Measurements from ENCODE around the gene HTT. TPM values are rescaled to one million over a fixed set of nuclear protein-coding genes. Genes with fewer than 3 reads are reported as not detected.

HTT gene
- total and polyA plus RNA-seq, 9 of the 15 experiments (the other 6 are each of a cell fraction or from before 2014, with no cell fraction given): 0.66 to 31.6 (median 14.7) TPM

GRCh38 chr4:3241898-3242524 lies 167.5 kb downstream of the HTT start:
- ChIA-PET CTCF (ENCODE audit: low intra/inter-chr PET ratio) (no interaction called here), POLR2A (interaction anchor here (0.6 to 1.7 kb wide), 7 partner anchors 9 to 240 kb away, joined by 3 to 6 read pairs (median 3); no protein-coding TSS in a partner anchor)
- BruUV-seq (replicated peaks): no TSS peak
- TF ChIP-seq EGR1 (conservative IDR thresholded peaks at IDR 0.05) (peak; percentile 89), ATF7 (IDR thresholded peaks at IDR 0.05) (peak; percentile 52; the same call in 1 of the 2 replicates), RCOR1 (IDR thresholded peaks at IDR 0.05; ENCODE audit: borderline replicate concordance in 1 of 2, low read depth in 2 of 2, low read length in 2 of 2) (peak in 1 of 2 experiments; percentile 62; a peak in 2 of 4 replicates), SMARCE1 (IDR thresholded peaks at IDR 0.05) (peak; percentile 54), ZNF696 (CRISPR knock-in tag; conservative IDR thresholded peaks at IDR 0.05) (no peak), DPF2 (IDR thresholded peaks at IDR 0.05) (peak; percentile 77), RBM17 (IDR thresholded peaks at IDR 0.05; ENCODE audit: borderline replicate concordance, low read depth, low read length) (no peak), NFE2 (IDR thresholded peaks at IDR 0.05; ENCODE audit: low read depth) (peak; percentile 74), NBN (IDR thresholded peaks at IDR 0.05; ENCODE audit: low read depth) (0 out of 2 replicates have a peak, but pooled peaks have one; percentile 59), ZNF668 (CRISPR knock-in tag; IDR thresholded peaks at IDR 0.05) (no peak), NRF1 (conservative IDR thresholded peaks at IDR 0.05 in 1 of 2, IDR thresholded peaks at IDR 0.05 in 1 of 2) (peak in 1 of 2 experiments; percentile 34; a peak in 3 of 4 replicates), CREB3L1 (IDR thresholded peaks at IDR 0.05; ENCODE audit: borderline replicate concordance, low read depth) (0 out of 2 replicates have a peak, but pooled peaks have one; percentile 25), ZNF408 (CRISPR knock-in tag; IDR thresholded peaks at IDR 0.05; ENCODE audit: low read depth) (no peak), SMAD4 (CRISPR knock-in tag; conservative IDR thresholded peaks at IDR 0.05) (peak; percentile 85), CBFA2T2 (conservative IDR thresholded peaks at IDR 0.05) (peak; percentile 44), SMARCA4 (IDR thresholded peaks at IDR 0.05) (peak; percentile 67; the same call in 1 of the 2 replicates), MCM5 (IDR thresholded peaks at IDR 0.05; ENCODE audit: low read depth) (no peak), CBX5 (IDR thresholded peaks at IDR 0.05; ENCODE audit: borderline replicate concordance, low read depth) (no peak)
- TF ChIP-seq, protein P1, sequence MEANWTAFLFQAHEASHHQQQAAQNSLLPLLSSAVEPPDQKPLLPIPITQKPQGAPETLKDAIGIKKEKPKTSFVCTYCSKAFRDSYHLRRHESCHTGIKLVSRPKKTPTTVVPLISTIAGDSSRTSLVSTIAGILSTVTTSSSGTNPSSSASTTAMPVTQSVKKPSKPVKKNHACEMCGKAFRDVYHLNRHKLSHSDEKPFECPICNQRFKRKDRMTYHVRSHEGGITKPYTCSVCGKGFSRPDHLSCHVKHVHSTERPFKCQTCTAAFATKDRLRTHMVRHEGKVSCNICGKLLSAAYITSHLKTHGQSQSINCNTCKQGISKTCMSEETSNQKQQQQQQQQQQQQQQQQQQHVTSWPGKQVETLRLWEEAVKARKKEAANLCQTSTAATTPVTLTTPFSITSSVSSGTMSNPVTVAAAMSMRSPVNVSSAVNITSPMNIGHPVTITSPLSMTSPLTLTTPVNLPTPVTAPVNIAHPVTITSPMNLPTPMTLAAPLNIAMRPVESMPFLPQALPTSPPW (CRISPR knock-in tag; IDR thresholded peaks at IDR 0.05): peak; percentile 84
- TF ChIP-seq, protein P2, sequence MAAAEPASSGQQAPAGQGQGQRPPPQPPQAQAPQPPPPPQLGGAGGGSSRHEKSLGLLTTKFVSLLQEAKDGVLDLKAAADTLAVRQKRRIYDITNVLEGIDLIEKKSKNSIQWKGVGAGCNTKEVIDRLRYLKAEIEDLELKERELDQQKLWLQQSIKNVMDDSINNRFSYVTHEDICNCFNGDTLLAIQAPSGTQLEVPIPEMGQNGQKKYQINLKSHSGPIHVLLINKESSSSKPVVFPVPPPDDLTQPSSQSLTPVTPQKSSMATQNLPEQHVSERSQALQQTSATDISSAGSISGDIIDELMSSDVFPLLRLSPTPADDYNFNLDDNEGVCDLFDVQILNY (CRISPR knock-in tag; IDR thresholded peaks at IDR 0.05): no peak

More at GRCh38 chr4:3241898-3242524, 167.5 kb downstream of the HTT start:
- ATAC-seq: peak; percentile 77
- H3K9me1 ChIP-seq (ENCODE audit: control insufficient read depth, insufficient read depth, low read length): no peaks in the 10 kb centered on the region
- H2AFZ ChIP-seq (ENCODE audit: low read depth, low read length): no peak overlapping the region; the same call in 1 of the 2 replicates
- intact Hi-C loops (cut with micrococcal nuclease) (loop anchor here (5.0 kb wide), 1 partner anchor 200 kb away; the partner anchor contains the start of gene HGFAC), in situ Hi-C loops (cut with MboI) (no loop called here)
- H3K9me3 ChIP-seq (replicated peaks; ENCODE audit: control insufficient read depth, insufficient read depth, low read depth, low read length): no peaks in the 10 kb centered on the region
- H4K20me1 ChIP-seq (replicated peaks; ENCODE audit: control insufficient read depth, insufficient read depth, low read length): peaks cover 4% of the 10 kb centered on the region
- H3K4me2 ChIP-seq (ENCODE audit: insufficient read depth, low read length): peak overlapping the region; percentile 66
- peak overlapping the region; percentile 68; the same call in 2 of the 3 replicates for H3K27ac ChIP-seq (ENCODE audit: extremely low read depth, low read depth, low read length)
- no peak overlapping the region for H3K4me3 ChIP-seq
- peak overlapping the region in 1 of 2 experiments; percentile 74; a peak in 2 of 4 replicates for H3K9ac ChIP-seq (ENCODE audit: insufficient read depth in 1 of 2, low read depth in 2 of 2, low read length in 2 of 2)
- WGBS (ENCODE audit: insufficient coverage, low coverage, missing lambda C conversion rate): 9% methylated on average over 17 of the region's 17 CpGs
- peak; percentile 92 for FAIRE-seq
- no peaks in the 10 kb centered on the region for H3K79me2 ChIP-seq (ENCODE audit: control insufficient read depth, insufficient read depth, low read length)
- no peaks in the 10 kb centered on the region for H3K27me3 ChIP-seq (ENCODE audit: control insufficient read depth in 2 of 2, insufficient read depth in 2 of 2, low read length in 2 of 2)
- H3K36me3 ChIP-seq (ENCODE audit: control insufficient read depth, insufficient read depth, low read length): peaks cover 8% of the 10 kb centered on the region; the same call in 1 of the 3 replicates
- peaks cover 22 to 55% of the 10 kb centered on the region in 2 experiments; a peak in 4 of 5 replicates for H3K4me1 ChIP-seq (replicated peaks in 1 of 2; ENCODE audit: control insufficient read depth in 2 of 2, insufficient read depth in 2 of 2, low read length in 2 of 2)
- peak; percentile 62 to 81 (median 68) for DNase-seq (ENCODE audit: extremely low read depth in 1 of 4, low spot score in 3 of 4)
